ENCODE data around the gene HECTD4.

HECTD4 gene

DNA sequence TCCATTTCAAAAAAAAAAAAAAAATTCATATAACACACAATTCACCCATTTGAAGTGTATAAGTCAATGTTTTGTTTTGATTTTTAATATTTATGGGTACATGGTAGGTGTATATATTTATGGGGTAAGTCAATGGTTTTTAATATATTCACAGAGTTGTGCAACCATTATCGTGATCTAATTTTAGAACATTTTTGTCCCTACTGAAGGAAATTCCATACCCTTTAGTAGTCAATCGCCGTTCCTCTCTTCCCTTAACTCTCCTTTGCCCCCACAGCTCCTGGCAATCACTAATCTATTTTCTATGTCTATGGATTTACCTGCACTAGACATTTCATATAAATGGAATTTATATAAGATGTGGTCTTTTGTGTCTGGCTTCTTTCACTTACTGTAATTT lies 164.1 kb downstream of the HECTD4 start:
- no peak for DNase-seq (ENCODE audit: low read depth)

DNA sequence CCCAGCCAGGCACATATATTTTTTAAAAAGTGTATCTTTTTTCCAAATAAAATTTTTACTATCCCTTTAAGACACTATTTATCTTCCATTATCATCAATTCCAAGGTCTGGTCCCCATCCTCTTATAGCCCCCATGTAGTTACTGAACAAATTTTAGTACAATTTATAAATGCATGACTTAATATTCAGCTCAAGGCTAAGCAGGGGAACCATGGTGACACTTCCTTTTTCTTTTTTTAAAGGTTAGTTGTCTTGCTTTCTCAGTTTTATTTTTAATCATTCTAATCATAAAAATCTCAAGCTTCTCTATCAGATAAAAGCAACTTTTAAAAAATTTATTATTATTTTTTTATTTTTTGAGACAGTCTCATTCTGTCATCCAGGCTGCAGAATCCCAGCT lies 164.6 kb downstream of the HECTD4 start:
- no peak for DNase-seq (ENCODE audit: low read depth)
- TF ChIP-seq, protein P1, sequence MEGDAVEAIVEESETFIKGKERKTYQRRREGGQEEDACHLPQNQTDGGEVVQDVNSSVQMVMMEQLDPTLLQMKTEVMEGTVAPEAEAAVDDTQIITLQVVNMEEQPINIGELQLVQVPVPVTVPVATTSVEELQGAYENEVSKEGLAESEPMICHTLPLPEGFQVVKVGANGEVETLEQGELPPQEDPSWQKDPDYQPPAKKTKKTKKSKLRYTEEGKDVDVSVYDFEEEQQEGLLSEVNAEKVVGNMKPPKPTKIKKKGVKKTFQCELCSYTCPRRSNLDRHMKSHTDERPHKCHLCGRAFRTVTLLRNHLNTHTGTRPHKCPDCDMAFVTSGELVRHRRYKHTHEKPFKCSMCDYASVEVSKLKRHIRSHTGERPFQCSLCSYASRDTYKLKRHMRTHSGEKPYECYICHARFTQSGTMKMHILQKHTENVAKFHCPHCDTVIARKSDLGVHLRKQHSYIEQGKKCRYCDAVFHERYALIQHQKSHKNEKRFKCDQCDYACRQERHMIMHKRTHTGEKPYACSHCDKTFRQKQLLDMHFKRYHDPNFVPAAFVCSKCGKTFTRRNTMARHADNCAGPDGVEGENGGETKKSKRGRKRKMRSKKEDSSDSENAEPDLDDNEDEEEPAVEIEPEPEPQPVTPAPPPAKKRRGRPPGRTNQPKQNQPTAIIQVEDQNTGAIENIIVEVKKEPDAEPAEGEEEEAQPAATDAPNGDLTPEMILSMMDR (IDR thresholded peaks at IDR 0.05; ENCODE audit: insufficient read depth, low read depth, low read length, missing control alignments), result no peak
- H3K4me3 ChIP-seq (ENCODE audit: low read depth, low read length), result no peak overlapping the region

More for the DNA sequence above, 164.1 kb downstream of the HECTD4 start:
- no peak overlapping the region for H3K4me3 ChIP-seq (ENCODE audit: low read depth, low read length)
- TF ChIP-seq, protein P1 (IDR thresholded peaks at IDR 0.05; ENCODE audit: insufficient read depth, low read depth, low read length, missing control alignments), result no peak

DNA sequence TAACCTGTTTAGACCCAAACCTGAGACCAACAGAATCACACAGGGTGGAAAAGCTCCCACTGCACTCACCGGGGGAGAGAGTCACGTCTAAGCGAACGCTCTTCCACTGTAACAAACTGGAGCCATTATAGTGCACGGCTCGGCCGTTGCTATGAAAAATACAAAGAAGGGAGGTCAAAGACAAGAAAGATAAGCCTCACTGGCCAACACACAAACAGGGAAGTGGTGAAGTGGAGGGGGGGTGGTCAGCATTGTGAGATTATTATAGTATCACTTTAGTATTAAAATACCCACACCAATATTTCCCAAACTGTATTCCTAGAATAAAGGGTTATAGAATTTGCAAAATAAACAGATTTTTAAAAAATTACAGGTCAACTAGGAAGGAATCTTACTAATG lies 166.0 kb downstream of the HECTD4 start:
- TF ChIP-seq, protein P1 (IDR thresholded peaks at IDR 0.05; ENCODE audit: insufficient read depth, low read depth, low read length, missing control alignments), result no peak
- DNase-seq (ENCODE audit: low read depth), result no peak
- H3K4me3 ChIP-seq (ENCODE audit: low read depth, low read length), result no peak overlapping the region

DNA sequence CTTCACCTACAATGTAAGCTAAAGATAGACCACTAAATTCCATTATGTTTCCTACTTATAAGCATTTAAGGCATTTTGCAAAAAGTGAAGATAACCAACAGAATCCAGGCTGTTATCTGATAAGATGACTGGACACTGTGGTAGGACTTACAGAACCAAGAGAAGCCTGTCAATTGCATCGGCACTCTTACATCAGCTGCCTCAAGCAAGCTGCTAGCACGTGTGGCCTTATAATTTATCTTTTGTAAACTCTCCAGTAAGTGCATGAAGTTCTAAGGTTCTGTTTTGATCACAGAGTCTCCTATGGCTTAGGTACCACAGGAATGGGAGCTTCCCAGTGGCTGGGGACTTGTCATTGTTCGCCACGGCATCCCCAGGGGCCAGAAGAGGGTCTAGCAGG lies 168.2 kb downstream of the HECTD4 start:
- DNase-seq (ENCODE audit: low read depth), result no peak
- H3K4me3 ChIP-seq (ENCODE audit: low read depth, low read length), result no peak overlapping the region

DNA sequence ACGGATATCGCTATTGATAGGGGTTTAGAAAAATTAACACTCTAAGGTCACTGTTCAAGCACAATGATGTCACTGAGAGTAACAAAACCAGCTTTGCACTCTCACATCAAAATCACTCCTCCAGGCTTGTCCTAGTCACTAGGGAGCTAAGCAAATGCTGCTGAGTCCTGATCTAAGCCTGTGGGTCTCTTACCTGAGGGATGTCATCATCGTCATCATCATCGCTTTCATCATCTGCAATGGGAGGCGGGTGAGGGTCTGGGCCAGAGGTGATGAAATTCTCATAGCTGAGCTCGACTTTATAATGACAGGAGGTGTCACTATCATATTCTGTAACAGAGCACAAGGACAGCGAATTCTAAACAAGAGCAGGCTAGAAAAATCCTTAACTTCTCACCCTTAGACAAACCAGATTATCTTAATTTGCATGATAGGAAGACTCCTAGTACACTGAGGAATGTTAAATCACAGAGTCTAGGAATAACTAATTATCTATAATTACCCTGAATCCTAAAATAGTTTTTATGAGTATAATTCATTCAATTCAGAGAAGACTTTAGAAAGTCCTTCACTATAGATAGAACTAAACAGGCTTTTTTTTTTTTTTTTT lies 173.8 kb downstream of the HECTD4 start:
- TF ChIP-seq, protein P1 (IDR thresholded peaks at IDR 0.05; ENCODE audit: insufficient read depth, low read depth, low read length, missing control alignments), result no peak
- no peak overlapping the region for H3K4me3 ChIP-seq (ENCODE audit: low read depth, low read length)
- DNase-seq (ENCODE audit: low read depth), result no peak

More for the DNA sequence above, 168.2 kb downstream of the HECTD4 start:
- TF ChIP-seq, protein P1 (IDR thresholded peaks at IDR 0.05; ENCODE audit: insufficient read depth, low read depth, low read length, missing control alignments), result no peak

DNA sequence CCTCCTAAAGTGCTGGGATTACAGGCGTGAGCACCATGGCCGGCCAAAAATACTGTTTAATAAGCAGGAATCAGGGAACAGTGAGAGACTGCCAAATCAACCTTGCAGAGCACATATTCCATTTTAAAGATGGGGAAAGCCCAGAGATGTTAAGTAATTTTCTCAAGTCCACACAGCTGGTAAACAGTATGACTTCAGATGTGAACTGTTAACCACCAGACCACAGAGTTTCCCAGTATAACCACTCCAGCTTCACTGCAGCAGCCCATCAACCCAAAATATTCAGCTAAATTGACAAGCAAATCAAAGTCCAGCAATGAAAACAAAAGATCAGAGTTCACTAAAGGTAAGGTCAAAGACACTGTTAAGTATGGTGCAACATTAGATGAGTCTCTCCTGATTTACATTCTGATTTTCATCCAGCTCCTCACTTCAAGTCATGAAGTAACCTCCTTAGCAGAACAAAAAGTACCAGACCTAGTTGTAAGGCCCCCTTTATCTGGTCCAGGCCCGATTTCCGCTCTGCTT lies 174.8 kb downstream of the HECTD4 start:
- TF ChIP-seq, protein P1 (IDR thresholded peaks at IDR 0.05; ENCODE audit: insufficient read depth, low read depth, low read length, missing control alignments), result no peak
- no peak overlapping the region for H3K4me3 ChIP-seq (ENCODE audit: low read depth, low read length)
- no peak for DNase-seq (ENCODE audit: low read depth)

DNA sequence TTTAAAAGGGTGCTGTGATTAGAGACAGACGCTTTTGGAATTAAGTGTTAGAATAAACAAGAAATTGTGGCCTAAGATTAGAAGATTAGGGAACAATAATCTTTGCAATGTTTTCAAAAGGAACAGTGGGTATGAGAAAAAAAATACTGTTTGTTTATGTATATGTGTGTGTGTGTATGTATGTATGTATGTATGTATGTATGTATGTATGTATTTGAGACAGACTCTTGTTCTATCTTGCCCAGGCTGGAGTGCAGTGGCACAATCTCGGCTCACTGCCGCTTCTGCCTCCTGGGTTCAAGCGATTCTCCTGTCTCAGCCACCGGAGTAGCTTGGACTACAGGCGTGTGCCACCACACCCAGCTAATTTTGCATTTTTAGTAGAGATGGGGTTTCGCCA lies 175.3 kb downstream of the HECTD4 start:
- H3K4me3 ChIP-seq (ENCODE audit: low read depth, low read length), result no peak overlapping the region
- TF ChIP-seq, protein P1 (IDR thresholded peaks at IDR 0.05; ENCODE audit: insufficient read depth, low read depth, low read length, missing control alignments), result no peak
- no peak for DNase-seq (ENCODE audit: low read depth)
